DND-41 (cell line): ENCODE results near the gene AGPAT4.
A peak's percentile ranks its signal among the peaks of the same experiment; 100 is the strongest.

Experiments used
- ATAC-seq: fragments of 200-7000 bp; cut with Tn5 transposase; 3 replicates; pipeline ENCODE4 v1.9.1; 2021; ENCODE audit warnings: low read depth; ENCODE audit not compliant: insufficient read depth
- DNase-seq: peaks from one replicate; pipeline ENCODE4 v3.0.0-alpha.2; 2020
- H2AFZ ChIP-seq: 2 replicates; pipeline ENCODE4 v1.6.0; 2012; ENCODE audit warnings: low read depth, low read length
- H3K27ac ChIP-seq: 2 replicates; pipeline ENCODE4 v1.5.1; 2012; ENCODE audit warnings: low read length, inconsistent platforms
- H3K27me3 ChIP-seq: fragments of 200-600 bp; sonication (generic); 2 replicates; pipeline ENCODE4 v1.6.0; 2012; ENCODE audit warnings: low read length, mild to moderate bottlenecking, inconsistent platforms; ENCODE audit not compliant: insufficient read depth, poor library complexity
- H3K36me3 ChIP-seq: 2 replicates; pipeline ENCODE4 v1.5.1; 2012; ENCODE audit warnings: low read length, inconsistent platforms; ENCODE audit not compliant: insufficient read depth
- H3K4me1 ChIP-seq: 2 replicates; pipeline ENCODE4 v1.5.1; 2012; ENCODE audit warnings: mild to moderate bottlenecking, low read length; ENCODE audit not compliant: insufficient read depth
- H3K4me2 ChIP-seq: 2 replicates; pipeline ENCODE4 v1.6.0; 2012; ENCODE audit warnings: mild to moderate bottlenecking, moderate library complexity, low read length, inconsistent platforms; ENCODE audit not compliant: insufficient read depth
- H3K4me3 ChIP-seq, 2 experiments: fragments of 200-600 bp in 1 of 2; shearing (Covaris generic) in 1 of 2; 2 replicates each; pipeline ENCODE4 v1.5.1; 2012 to 2016; ENCODE audit warnings: inconsistent platforms in 2 of 2, low read length in 2 of 2, mild to moderate bottlenecking in 2 of 2, low read depth in 1 of 2, moderate library complexity in 1 of 2
- H3K79me2 ChIP-seq: 2 replicates; pipeline ENCODE4 v1.6.0; 2012; ENCODE audit warnings: low read length, inconsistent platforms; ENCODE audit not compliant: insufficient read depth
- H3K9ac ChIP-seq: 2 replicates; pipeline ENCODE4 v1.6.0; 2012; ENCODE audit warnings: low read depth, mild to moderate bottlenecking, inconsistent platforms, low read length, moderate library complexity
- H3K9me3 ChIP-seq: 2 replicates; pipeline ENCODE4 v1.5.1; 2012; ENCODE audit warnings: low read length, moderate library complexity, mild to moderate bottlenecking, inconsistent platforms; ENCODE audit not compliant: insufficient read depth, severe bottlenecking
- H4K20me1 ChIP-seq: 2 replicates; pipeline ENCODE4 v1.6.0; 2012; ENCODE audit warnings: low read length; ENCODE audit not compliant: insufficient read depth
- CTCF ChIP-seq: IDR thresholded peaks from 2 replicates; pipeline ENCODE4 v1.5.1; 2012; ENCODE audit warnings: borderline replicate concordance, low read length, moderate library complexity, mild to moderate bottlenecking; ENCODE audit not compliant: poor library complexity, severe bottlenecking; ENCODE audit errors: extremely low read depth
- EZH2 ChIP-seq: IDR thresholded peaks from 3 replicates; pipeline ENCODE4 v1.6.1; 2012; ENCODE audit warnings: borderline replicate concordance, low read depth, mild to moderate bottlenecking, moderate library complexity, low read length, inconsistent platforms; ENCODE audit not compliant: severe bottlenecking

Gene AGPAT4

GRCh38 chr6:161138543-161139303 is 135.1 kb downstream of the AGPAT4 start:
- no peak for ATAC-seq
- Histone ChIP-seq H3K4me2 (no peak overlapping the region), H3K9me3 (no peaks in the 10 kb centered on the region), H3K4me3 (no peak overlapping the region), H2AFZ (no peak overlapping the region), H3K36me3 (peaks cover 7% of the 10 kb centered on the region; the same call in 1 of the 2 replicates), H3K27me3 (no peaks in the 10 kb centered on the region), H4K20me1 (no peaks in the 10 kb centered on the region), H3K9ac (no peak overlapping the region), H3K4me1 (no peaks in the 10 kb centered on the region), H3K27ac (no peak overlapping the region), H3K79me2 (no peaks in the 10 kb centered on the region)
- DNase-seq: no peak
- TF ChIP-seq EZH2 (no peak), CTCF (no peak)

GRCh38 chr6:161137839-161138542 is 135.9 kb downstream of the AGPAT4 start:
- H3K4me1 ChIP-seq: no peaks in the 10 kb centered on the region
- H4K20me1 ChIP-seq: no peaks in the 10 kb centered on the region
- no peaks in the 10 kb centered on the region for H3K79me2 ChIP-seq
- no peak for TF ChIP-seq CTCF
- no peaks in the 10 kb centered on the region for H3K27me3 ChIP-seq
- no peak overlapping the region for H3K4me3 ChIP-seq
- H2AFZ ChIP-seq: no peak overlapping the region
- no peak overlapping the region for H3K9ac ChIP-seq
- no peaks in the 10 kb centered on the region for H3K9me3 ChIP-seq
- 0 out of 3 replicates have a peak, but pooled peaks have one; percentile 6 for ATAC-seq
- H3K4me2 ChIP-seq: no peak overlapping the region
- no peak for DNase-seq
- no peak overlapping the region for H3K27ac ChIP-seq
- H3K36me3 ChIP-seq: peaks cover 7% of the 10 kb centered on the region; the same call in 1 of the 2 replicates

GRCh38 chr6:161137320-161137719 is 136.5 kb downstream of the AGPAT4 start:
- Histone ChIP-seq H3K36me3 (peaks cover 13% of the 10 kb centered on the region), H3K79me2 (no peaks in the 10 kb centered on the region), H3K4me3 (no peak overlapping the region), H3K9me3 (no peaks in the 10 kb centered on the region), H2AFZ (no peak overlapping the region), H3K27ac (no peak overlapping the region), H3K4me1 (no peaks in the 10 kb centered on the region), H3K4me2 (no peak overlapping the region), H4K20me1 (no peaks in the 10 kb centered on the region), H3K27me3 (no peaks in the 10 kb centered on the region), H3K9ac (no peak overlapping the region)
- no peak for TF ChIP-seq EZH2
- no peak for TF ChIP-seq CTCF
- DNase-seq (no peak), ATAC-seq (no peak)
